Fibroblast of skin of right biceps (primary cell): ENCODE data around the gene AGBL2.

Source experiments
- DNase-seq: peaks from one replicate; pipeline ENCODE4 v3.0.0-alpha.2; 2013

The AGBL2 gene

GRCh38 chr11:47626234-47626633 lies 88.9 kb downstream of the AGBL2 start:
- no peak for DNase-seq

GRCh38 chr11:47620836-47621378 lies 94.3 kb downstream of the AGBL2 start:
- DNase-seq = no peak

GRCh38 chr11:47617417-47617809 lies 97.8 kb downstream of the AGBL2 start:
- peak; percentile 62 for DNase-seq

- DNase-seq = peak; percentile 59
These were observed 98.3 kb downstream of the AGBL2 start for GRCh38 chr11:47616726-47617416.

- no peak for DNase-seq
These were observed 99.9 kb downstream of the AGBL2 start for GRCh38 chr11:47615249-47615648.

- DNase-seq = no peak
These were observed 103.8 kb downstream of the AGBL2 start for GRCh38 chr11:47611348-47611794.

GRCh38 chr11:47609675-47610074 lies 105.5 kb downstream of the AGBL2 start:
- no peak for DNase-seq
